PC-3 (cell line): ENCODE measurements around the gene C18orf32.

Experiments
- CTCF ChIP-seq: fragments of 300-600 bp; sonication (generic); conservative IDR thresholded peaks from 2 replicates; pipeline ENCODE4 v1.5.1; 2017; ENCODE audit warnings: antibody characterized with exemption, low read depth, mild to moderate bottlenecking, low read length
- EZH2 ChIP-seq: fragments of 300-600 bp; sonication (generic); IDR thresholded peaks from one replicate; pipeline ENCODE4 v1.6.1; 2017; ENCODE audit warnings: antibody characterized with exemption, mild to moderate bottlenecking, low read length; ENCODE audit not compliant: unreplicated experiment
- EZH2phosphoT487 ChIP-seq: fragments of 300-600 bp; sonication (generic); IDR thresholded peaks from 2 replicates; pipeline ENCODE4 v1.6.1; 2018; ENCODE audit warnings: mild to moderate bottlenecking, antibody characterized with exemption, low read length, borderline replicate concordance

- TF ChIP-seq EZH2, result no peak
- TF ChIP-seq CTCF, result no peak
- TF ChIP-seq EZH2phosphoT487, result no peak
These were observed 5.0 kb upstream of the C18orf32 start, which contains the start of gene RPL17 for GRCh38 chr18:49491857-49492693.
